ENCODE measurements around the gene SLC38A5. TPM values are rescaled to one million over a fixed set of nuclear protein-coding genes. Genes with fewer than 3 reads are reported as not detected.
"Not testable (repeated sequence)": the region's sequence is repeated elsewhere in the genome, so short reads cannot be mapped to it uniquely, and the experiment has no call there.

The SLC38A5 gene
- total RNA-seq = 9.0 to 10.1 TPM (median 9.6 TPM) in 3 replicates

DNA sequence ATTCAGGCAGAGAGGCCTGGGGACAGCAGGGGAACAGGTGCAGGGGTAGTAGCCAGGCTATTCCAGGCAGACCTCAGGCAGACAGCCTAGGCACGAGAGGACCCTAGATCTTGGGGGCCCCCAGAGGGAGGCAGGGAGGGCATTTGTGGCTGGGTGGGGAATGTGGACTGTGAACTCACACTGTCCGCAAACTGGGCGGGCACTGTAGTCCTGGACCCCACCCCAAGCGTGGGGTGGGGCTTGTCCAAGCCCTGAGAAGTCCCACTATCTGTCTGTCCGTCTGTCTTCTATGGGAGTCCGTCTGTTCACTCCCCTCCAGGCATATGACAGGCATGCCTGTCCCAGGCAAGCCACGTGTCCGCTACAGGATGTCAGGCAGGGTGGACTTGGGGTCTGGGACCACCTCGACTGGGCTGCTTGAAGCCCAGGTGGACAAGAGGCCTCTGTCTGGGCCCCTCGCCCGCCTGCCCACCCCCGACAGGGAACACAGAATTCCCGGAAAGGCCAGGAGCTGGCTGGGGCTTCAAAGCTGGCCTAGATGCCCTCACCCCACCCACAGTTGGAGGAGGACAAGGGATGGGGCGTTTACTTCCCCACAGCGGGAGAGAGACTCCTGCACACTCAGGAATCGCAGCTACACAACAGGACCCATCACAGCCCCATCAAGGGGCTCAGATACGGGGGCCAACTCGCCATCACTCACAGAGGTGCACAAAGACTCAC lies at the start of gene SLC38A5:
SLC38A5 (minus strand) TSS at position 151 of the 723 bp plus-strand sequence. CDS start 2,336 bp downstream, outside the sequence.
- Mint-ChIP-seq H3K4me1 (peaks cover 31% of the 10 kb centered on the region), H3K36me3 (no peaks in the 10 kb centered on the region), H3K4me3 (peak within 1 kb of the TSS; percentile 60), H3K9me3 (peaks cover 4% of the 10 kb centered on the region), H3K27me3 (ENCODE audit: low read depth) (peaks cover 2% of the 10 kb centered on the region), H3K27ac (peak within 1 kb of the TSS; percentile 60)
- TF ChIP-seq, protein P1, sequence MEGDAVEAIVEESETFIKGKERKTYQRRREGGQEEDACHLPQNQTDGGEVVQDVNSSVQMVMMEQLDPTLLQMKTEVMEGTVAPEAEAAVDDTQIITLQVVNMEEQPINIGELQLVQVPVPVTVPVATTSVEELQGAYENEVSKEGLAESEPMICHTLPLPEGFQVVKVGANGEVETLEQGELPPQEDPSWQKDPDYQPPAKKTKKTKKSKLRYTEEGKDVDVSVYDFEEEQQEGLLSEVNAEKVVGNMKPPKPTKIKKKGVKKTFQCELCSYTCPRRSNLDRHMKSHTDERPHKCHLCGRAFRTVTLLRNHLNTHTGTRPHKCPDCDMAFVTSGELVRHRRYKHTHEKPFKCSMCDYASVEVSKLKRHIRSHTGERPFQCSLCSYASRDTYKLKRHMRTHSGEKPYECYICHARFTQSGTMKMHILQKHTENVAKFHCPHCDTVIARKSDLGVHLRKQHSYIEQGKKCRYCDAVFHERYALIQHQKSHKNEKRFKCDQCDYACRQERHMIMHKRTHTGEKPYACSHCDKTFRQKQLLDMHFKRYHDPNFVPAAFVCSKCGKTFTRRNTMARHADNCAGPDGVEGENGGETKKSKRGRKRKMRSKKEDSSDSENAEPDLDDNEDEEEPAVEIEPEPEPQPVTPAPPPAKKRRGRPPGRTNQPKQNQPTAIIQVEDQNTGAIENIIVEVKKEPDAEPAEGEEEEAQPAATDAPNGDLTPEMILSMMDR (IDR thresholded peaks at IDR 0.05; ENCODE audit: unreplicated experiment) = no peak
- no peak for DNase-seq (ENCODE audit: low spot score in 2 of 2, unreplicated experiment in 2 of 2)

DNA sequence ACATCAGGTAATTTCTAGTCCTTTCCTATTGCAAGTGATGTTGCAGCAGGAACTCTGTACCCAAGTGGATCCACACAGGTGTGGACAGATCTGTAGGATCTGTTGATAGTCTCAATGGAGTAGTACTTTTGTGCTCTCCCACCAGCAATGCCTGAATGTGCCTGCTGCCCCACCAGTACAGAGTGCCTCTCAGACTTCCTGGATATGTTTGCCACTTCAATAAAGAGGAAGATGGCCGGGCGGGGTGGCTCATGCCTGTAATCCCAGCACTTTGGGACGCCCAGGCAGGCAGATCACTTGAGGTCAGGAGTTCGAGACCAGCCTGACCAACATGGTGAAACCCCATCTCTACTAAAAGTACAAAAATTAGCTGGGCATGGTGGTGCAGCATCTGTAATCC lies 49.4 kb upstream of the SLC38A5 start:
- Mint-ChIP-seq H3K9me3 (peaks cover 10% of the 10 kb centered on the region), H3K36me3 (peaks cover 12% of the 10 kb centered on the region)
- H3K27ac Mint-ChIP-seq; H3K4me1 Mint-ChIP-seq; H3K27me3 Mint-ChIP-seq (ENCODE audit: low read depth); H3K4me3 Mint-ChIP-seq; DNase-seq (ENCODE audit: low spot score in 2 of 2, unreplicated experiment in 2 of 2): not testable (repeated sequence)

DNA sequence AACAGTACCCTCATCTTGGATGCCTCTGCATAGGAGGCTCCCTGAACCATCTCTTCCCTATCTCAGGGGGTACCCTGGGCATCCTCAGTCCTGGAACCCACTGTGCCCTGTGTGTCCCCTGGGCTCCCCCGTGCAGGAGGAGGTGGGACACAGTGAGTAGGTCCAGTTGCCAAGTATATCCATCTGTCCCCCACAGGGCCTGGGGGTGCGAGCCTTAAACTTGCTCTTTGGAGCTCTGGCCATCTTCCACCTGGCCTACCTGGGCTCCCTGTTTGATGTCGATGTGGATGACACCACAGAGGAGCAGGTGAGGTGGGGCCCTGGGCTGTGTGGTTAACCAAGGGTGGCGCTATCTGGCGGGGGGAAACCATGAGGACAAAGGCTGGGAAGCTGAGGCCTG lies 46.9 kb upstream of the SLC38A5 start:
- DNase-seq (ENCODE audit: low spot score in 2 of 2, unreplicated experiment in 2 of 2) = no peak
- peaks cover 18% of the 10 kb centered on the region for H3K9me3 Mint-ChIP-seq
- peaks cover 9% of the 10 kb centered on the region for H3K36me3 Mint-ChIP-seq
- H3K27ac Mint-ChIP-seq = no peak overlapping the region
- no peak overlapping the region for H3K4me3 Mint-ChIP-seq
- H3K4me1 Mint-ChIP-seq = no peaks in the 10 kb centered on the region
- TF ChIP-seq, protein P1 (IDR thresholded peaks at IDR 0.05; ENCODE audit: unreplicated experiment) = no peak
- no peaks in the 10 kb centered on the region for H3K27me3 Mint-ChIP-seq (ENCODE audit: low read depth)

DNA sequence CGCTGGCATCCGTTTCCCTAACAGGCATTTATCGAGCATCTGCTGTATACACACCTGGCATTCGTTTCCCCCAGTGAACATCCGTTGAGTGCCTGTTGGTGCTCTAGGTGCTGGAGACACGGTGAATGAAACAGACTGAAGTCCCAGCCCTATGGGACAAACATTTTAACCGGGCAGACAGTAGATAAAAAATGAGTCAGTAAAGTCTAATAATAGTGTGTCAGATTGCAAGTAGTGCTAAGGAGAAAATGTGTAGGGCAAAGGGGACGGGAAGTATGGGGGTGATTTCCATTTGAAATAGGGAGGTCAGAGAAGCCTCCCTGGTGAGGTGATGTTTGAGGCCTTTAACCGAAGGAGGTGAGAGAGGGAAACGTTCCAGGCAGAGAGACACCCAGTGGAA lies 46.2 kb upstream of the SLC38A5 start:
- peaks cover 19% of the 10 kb centered on the region for H3K9me3 Mint-ChIP-seq
- DNase-seq (ENCODE audit: low spot score in 2 of 2, unreplicated experiment in 2 of 2) = no peak
- H3K36me3 Mint-ChIP-seq = peaks cover 9% of the 10 kb centered on the region
- H3K27me3 Mint-ChIP-seq (ENCODE audit: low read depth) = no peaks in the 10 kb centered on the region
- no peak overlapping the region for H3K4me3 Mint-ChIP-seq
- no peaks in the 10 kb centered on the region for H3K4me1 Mint-ChIP-seq
- no peak overlapping the region for H3K27ac Mint-ChIP-seq
- TF ChIP-seq, protein P1 (IDR thresholded peaks at IDR 0.05; ENCODE audit: unreplicated experiment) = no peak

DNA sequence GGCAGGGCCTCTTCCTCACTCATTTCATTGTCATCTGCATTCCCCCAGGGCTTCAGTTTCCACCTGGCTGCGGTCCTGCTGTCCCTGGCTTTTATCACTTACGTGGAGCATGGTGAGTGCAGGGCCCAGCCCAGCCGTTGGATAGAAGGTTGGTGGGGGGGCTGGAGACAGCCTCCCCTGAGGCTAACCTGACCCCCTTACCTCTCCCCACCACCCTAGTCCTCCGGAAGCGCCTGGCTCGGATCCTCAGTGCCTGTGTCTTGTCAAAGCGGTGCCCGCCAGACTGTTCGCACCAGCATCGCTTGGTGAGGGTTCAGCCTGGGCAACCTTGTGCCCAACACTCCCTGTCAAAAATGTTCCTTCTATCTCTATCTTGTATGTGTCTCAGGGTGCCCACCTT lies 45.8 kb upstream of the SLC38A5 start:
- Mint-ChIP-seq H3K36me3 (peaks cover 9% of the 10 kb centered on the region), H3K27me3 (ENCODE audit: low read depth) (no peaks in the 10 kb centered on the region), H3K4me1 (no peaks in the 10 kb centered on the region), H3K27ac (no peak overlapping the region), H3K4me3 (no peak overlapping the region), H3K9me3 (peaks cover 15% of the 10 kb centered on the region)
- no peak for DNase-seq (ENCODE audit: low spot score in 2 of 2, unreplicated experiment in 2 of 2)
- TF ChIP-seq, protein P1 (IDR thresholded peaks at IDR 0.05; ENCODE audit: unreplicated experiment) = no peak

DNA sequence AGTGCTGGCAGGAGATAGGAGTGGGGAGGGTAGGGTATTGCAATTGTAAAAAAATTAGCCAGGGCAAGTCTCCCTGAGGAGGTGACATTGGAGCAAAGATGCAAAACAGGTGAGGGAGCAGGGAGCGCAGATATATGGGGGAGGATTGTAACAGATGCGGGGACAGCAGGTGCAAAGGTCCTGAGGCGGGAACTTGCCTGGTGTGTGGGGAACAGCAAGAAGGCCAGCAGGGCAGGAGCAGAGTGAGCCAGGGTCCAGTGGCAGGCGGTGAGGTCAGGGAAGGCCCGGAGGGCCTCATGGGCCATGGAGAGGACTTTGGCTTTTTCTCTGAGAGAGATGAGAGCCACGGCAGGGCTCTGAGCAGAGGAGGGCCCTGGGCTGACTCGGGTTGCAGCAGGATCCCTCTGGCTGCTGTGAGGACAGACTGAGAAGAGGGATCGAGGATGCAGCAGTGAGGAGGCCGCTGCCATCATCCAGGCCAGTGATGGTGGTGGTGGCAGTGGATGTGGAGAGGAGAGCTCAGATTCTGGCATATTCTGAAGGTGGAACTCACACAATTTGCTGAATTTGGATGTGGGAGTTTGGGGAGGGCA lies 44.9 kb upstream of the SLC38A5 start:
- Mint-ChIP-seq H3K9me3 (peaks cover 17% of the 10 kb centered on the region), H3K36me3 (peaks cover 9% of the 10 kb centered on the region), H3K27ac (no peak overlapping the region), H3K4me1 (no peaks in the 10 kb centered on the region), H3K27me3 (ENCODE audit: low read depth) (no peaks in the 10 kb centered on the region), H3K4me3 (no peak overlapping the region)
- TF ChIP-seq, protein P1 (IDR thresholded peaks at IDR 0.05; ENCODE audit: unreplicated experiment) = no peak
- DNase-seq (ENCODE audit: low spot score in 2 of 2, unreplicated experiment in 2 of 2) = no peak
